GM18508 (cell line): Measurements from ENCODE around the gene MAGEA4.
"Not testable (repeated sequence)": the region's sequence is repeated elsewhere in the genome, so short reads cannot be mapped to it uniquely, and the experiment has no call there.

Experiments used
- ATAC-seq: cut with Tn5 transposase; IDR thresholded peaks from one replicate; pipeline ENCODE4 v1.9.1; 2021; ENCODE audit warnings: moderate number of reproducible peaks; ENCODE audit not compliant: insufficient read depth, unreplicated experiment

The MAGEA4 gene

GRCh38 chrX:151912780-151913179, at the start of gene MAGEA4:
TSS of gene MAGEA4 (plus strand) at chrX:151912889. CDS start at chrX:151923665, 10,776 bp downstream.
- no peak for ATAC-seq

GRCh38 chrX:151870602-151871001, 42.1 kb upstream of the MAGEA4 start:
- ATAC-seq: no peak

- ATAC-seq: no peak
Observed at GRCh38 chrX:151871244-151871643, 41.4 kb upstream of the MAGEA4 start.

- ATAC-seq: no peak
Observed at GRCh38 chrX:151873096-151873495, 39.6 kb upstream of the MAGEA4 start.

- ATAC-seq: no peak
Observed at GRCh38 chrX:151875270-151876026, 37.2 kb upstream of the MAGEA4 start.

GRCh38 chrX:151878574-151878973, 34.1 kb upstream of the MAGEA4 start:
- ATAC-seq: no peak

- no peak for ATAC-seq
Observed at GRCh38 chrX:151879856-151880255, 32.8 kb upstream of the MAGEA4 start.

GRCh38 chrX:151880895-151881294, 31.8 kb upstream of the MAGEA4 start:
- ATAC-seq: no peak

GRCh38 chrX:151889421-151889820, 23.3 kb upstream of the MAGEA4 start:
- ATAC-seq: no peak

- ATAC-seq: no peak
Observed at GRCh38 chrX:151896734-151897474, 15.8 kb upstream of the MAGEA4 start.

- no peak for ATAC-seq
Observed at GRCh38 chrX:151899622-151900021, 13.1 kb upstream of the MAGEA4 start.

GRCh38 chrX:151901826-151902225, 10.9 kb upstream of the MAGEA4 start:
- no peak for ATAC-seq

- ATAC-seq: no peak
Observed at GRCh38 chrX:151902813-151903591, 9.7 kb upstream of the MAGEA4 start.

GRCh38 chrX:151904989-151905388, 7.7 kb upstream of the MAGEA4 start:
- no peak for ATAC-seq

GRCh38 chrX:151912221-151912620, 468 bp upstream of the MAGEA4 start:
- ATAC-seq: no peak

GRCh38 chrX:151918736-151919135, 6.0 kb downstream of the MAGEA4 start:
- ATAC-seq: not testable (repeated sequence)

GRCh38 chrX:151919610-151920009, 6.9 kb downstream of the MAGEA4 start:
- no peak for ATAC-seq

GRCh38 chrX:151920101-151920500, 7.4 kb downstream of the MAGEA4 start:
- ATAC-seq: no peak

GRCh38 chrX:151920530-151920929, 7.8 kb downstream of the MAGEA4 start:
- no peak for ATAC-seq

- no peak for ATAC-seq
Observed at GRCh38 chrX:151921292-151921691, 8.6 kb downstream of the MAGEA4 start.

GRCh38 chrX:151921866-151922265, 9.2 kb downstream of the MAGEA4 start:
- no peak for ATAC-seq
